Common myeloid progenitor, CD34-positive (primary cell): ENCODE measurements around the gene TMEM184B.

Source experiments
- CTCF ChIA-PET: fragments of 350-600 bp; sonication (Branson Sonifier 250); formaldehyde crosslinking; loops from one replicate; lab custom pipeline; 2021; ENCODE audit warnings: antibody characterized with exemption; lab: Charles Lee
- POLR2A ChIA-PET: fragments of 350-600 bp; sonication (Branson Sonifier 250); formaldehyde crosslinking; loops from one replicate; lab custom pipeline; 2021; ENCODE audit warnings: antibody characterized with exemption; lab: Charles Lee
- DNase-seq, 3 donors: peaks; one replicate each; pipeline versions ENCODE4 v3.0.0 to v3.0.0-alpha.2; 2013
- H3K27ac ChIP-seq, 2 experiments: 1 replicate in 1 of 2; 2 replicates in 1 of 2; pipeline ENCODE4 v1.7.0; 2013; ENCODE audit warnings: inconsistent platforms in 2 of 2, low read length in 2 of 2, mild to moderate bottlenecking in 2 of 2, low read depth in 1 of 2, moderate library complexity in 1 of 2; ENCODE audit not compliant: severe bottlenecking in 2 of 2, insufficient read depth in 1 of 2, poor library complexity in 1 of 2
- H3K27me3 ChIP-seq, 5 experiments: replicated peaks in 2 of 5; 1 replicate in 3 of 5; 2 replicates in 2 of 5; pipeline versions ENCODE4 v1.6.1 to v1.7.0; 2013; ENCODE audit warnings: low read length in 4 of 5, mild to moderate bottlenecking in 2 of 5, moderate library complexity in 2 of 5, inconsistent platforms in 1 of 5; ENCODE audit not compliant: insufficient read depth in 5 of 5, control insufficient read depth in 4 of 5
- H3K36me3 ChIP-seq, 4 experiments: 1 replicate in 2 of 4; 2 replicates in 2 of 4; pipeline versions ENCODE4 v1.6.1 to v1.7.0; 2013; ENCODE audit warnings: low read length in 3 of 4, control low read depth in 1 of 4, mild to moderate bottlenecking in 1 of 4; ENCODE audit not compliant: control insufficient read depth in 4 of 4, insufficient read depth in 4 of 4
- H3K4me1 ChIP-seq, 4 experiments: 1 replicate in 3 of 4; 2 replicates in 1 of 4; pipeline versions ENCODE4 v1.6.1 to v1.7.1; 2013; ENCODE audit warnings: low read length in 3 of 4, mild to moderate bottlenecking in 3 of 4, control low read depth in 1 of 4, inconsistent platforms in 1 of 4, moderate library complexity in 1 of 4; ENCODE audit not compliant: control insufficient read depth in 4 of 4, insufficient read depth in 4 of 4; ENCODE audit errors: control extremely low read depth in 1 of 4
- H3K4me3 ChIP-seq, 7 experiments: 1 replicate in 4 of 7; 2 replicates in 3 of 7; pipeline versions ENCODE4 v1.5.1 to v1.7.0; 2013; ENCODE audit warnings: mild to moderate bottlenecking in 7 of 7, low read length in 6 of 7, moderate library complexity in 6 of 7, inconsistent platforms in 2 of 7, low read depth in 2 of 7, control low read depth in 1 of 7; ENCODE audit not compliant: insufficient read depth in 4 of 7, control insufficient read depth in 1 of 7; ENCODE audit errors: extremely low read depth in 1 of 7
- H3K9me3 ChIP-seq, 5 experiments: 1 replicate in 4 of 5; 2 replicates in 1 of 5; pipeline versions ENCODE4 v1.6.1 to v1.7.1; 2013; ENCODE audit warnings: low read length in 4 of 5, mild to moderate bottlenecking in 2 of 5, inconsistent platforms in 1 of 5, low read depth in 1 of 5, moderate library complexity in 1 of 5; ENCODE audit not compliant: control insufficient read depth in 4 of 5, insufficient read depth in 2 of 5; ENCODE audit errors: control extremely low read depth in 1 of 5
- WGBS: methylation state at CpG from one replicate; pipeline ENCODE4 v1.1.5; 2013; ENCODE audit not compliant: insufficient coverage; 5-methylcytosine and 5-hydroxymethylcytosine counted together

TMEM184B gene

GRCh38 chr22:38259370-38259769 lies 13.4 kb downstream of the TMEM184B start:
- no peak overlapping the region for H3K4me3 ChIP-seq
- POLR2A ChIA-PET: no interaction called here
- H3K4me1 ChIP-seq: peaks cover 0 to 10% (median 3%) of the 10 kb centered on the region in 4 experiments
- 69% methylated on average over 8 of the region's 8 CpGs for WGBS
- CTCF ChIA-PET: no interaction called here
- no peak overlapping the region for H3K27ac ChIP-seq
- H3K9me3 ChIP-seq: no peaks in the 10 kb centered on the region
- peaks cover 0 to under 1% (median 0%) of the 10 kb centered on the region in 4 experiments for H3K36me3 ChIP-seq
- no peaks in the 10 kb centered on the region for H3K27me3 ChIP-seq
- DNase-seq: no peak

- WGBS: 91% methylated on average over 8 of the region's 8 CpGs
- H3K27ac ChIP-seq: no peak overlapping the region
- no peaks in the 10 kb centered on the region for H3K9me3 ChIP-seq
- H3K4me1 ChIP-seq: peaks cover 0 to 10% (median 3%) of the 10 kb centered on the region in 4 experiments
- no peak for DNase-seq
- ChIA-PET CTCF (no interaction called here), POLR2A (no interaction called here)
- H3K27me3 ChIP-seq: no peaks in the 10 kb centered on the region
- H3K4me3 ChIP-seq: no peak overlapping the region
- no peaks in the 10 kb centered on the region for H3K36me3 ChIP-seq
Measured at GRCh38 chr22:38258895-38259294, 13.9 kb downstream of the TMEM184B start.

- POLR2A ChIA-PET: no interaction called here
- Histone ChIP-seq H3K4me1 (peaks cover 0 to 10% (median 3%) of the 10 kb centered on the region in 4 experiments), H3K9me3 (no peaks in the 10 kb centered on the region), H3K27ac (no peak overlapping the region), H3K27me3 (no peaks in the 10 kb centered on the region), H3K4me3 (no peak overlapping the region), H3K36me3 (no peaks in the 10 kb centered on the region)
- 80% methylated on average over 1 of the region's 4 CpGs for WGBS
- CTCF ChIA-PET: interaction anchor here (0.6 to 0.9 kb wide), 3 partner anchors 8 to 157 kb away, joined by 3 read pairs; no protein-coding TSS in a partner anchor
- DNase-seq: no peak
Measured at GRCh38 chr22:38257650-38258250, 15.1 kb downstream of the TMEM184B start.

DNA sequence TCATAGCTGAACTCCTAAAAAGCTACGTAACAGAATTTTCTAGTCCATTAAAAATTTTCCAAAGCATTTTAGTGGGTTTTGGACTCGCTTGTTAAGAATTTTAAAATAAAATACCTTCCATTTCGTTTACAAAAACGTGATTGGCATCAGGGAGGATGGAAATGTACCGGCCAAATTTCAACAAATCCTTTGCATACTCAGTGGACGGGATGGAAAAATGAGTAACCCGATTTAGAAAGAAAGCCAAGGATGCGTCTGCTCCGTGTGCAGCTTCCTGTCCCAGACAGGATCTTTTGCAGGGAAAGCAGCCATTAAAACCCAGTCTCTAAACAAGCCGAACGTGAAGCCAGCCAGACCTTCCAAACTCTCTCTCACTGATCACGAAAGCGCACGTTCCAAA lies 15.6 kb downstream of the TMEM184B start:
- POLR2A ChIA-PET: no interaction called here
- 98% methylated on average over 11 of the region's 14 CpGs for WGBS

DNA sequence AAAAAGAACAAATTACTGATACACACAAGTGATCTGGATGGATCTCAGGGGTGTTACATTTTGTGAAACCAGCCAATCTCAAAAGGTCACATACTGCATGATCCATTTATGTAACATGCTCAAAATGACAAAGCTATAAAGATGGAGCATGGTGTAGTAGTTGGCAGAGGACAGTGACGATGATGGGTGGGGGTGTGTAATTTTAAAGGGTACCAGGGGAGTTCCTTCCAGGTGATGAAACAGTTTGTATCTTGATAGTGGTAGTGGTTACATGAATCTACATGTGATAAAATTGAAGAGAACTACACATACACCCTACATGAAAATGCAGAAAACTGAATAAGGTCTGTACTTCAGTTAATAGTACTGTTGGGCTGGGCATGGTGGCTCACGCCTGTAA lies 17.1 kb downstream of the TMEM184B start:
- peaks cover 2 to 10% (median 3%) of the 10 kb centered on the region in 4 experiments for H3K4me1 ChIP-seq
- no peak overlapping the region for H3K27ac ChIP-seq
- H3K27me3 ChIP-seq: no peaks in the 10 kb centered on the region
- no peak overlapping the region for H3K4me3 ChIP-seq
- no peak for DNase-seq
- ChIA-PET CTCF (no interaction called here), POLR2A (no interaction called here)
- no peaks in the 10 kb centered on the region for H3K36me3 ChIP-seq
- H3K9me3 ChIP-seq: no peaks in the 10 kb centered on the region
- 100% methylated on average over 1 of the region's 2 CpGs for WGBS

More for the DNA sequence above, 15.6 kb downstream of the TMEM184B start:
- no peaks in the 10 kb centered on the region for H3K36me3 ChIP-seq
- no peaks in the 10 kb centered on the region for H3K27me3 ChIP-seq
- no peak overlapping the region for H3K27ac ChIP-seq
- H3K4me3 ChIP-seq: no peak overlapping the region
- DNase-seq: no peak
- H3K4me1 ChIP-seq: peaks cover 0 to 10% (median 3%) of the 10 kb centered on the region in 4 experiments
- no peaks in the 10 kb centered on the region for H3K9me3 ChIP-seq
- CTCF ChIA-PET: interaction anchor here (0.8 to 0.9 kb wide), 3 partner anchors 9 to 36 kb away, joined by 3 to 4 read pairs (median 3); no protein-coding TSS in a partner anchor

- H3K36me3 ChIP-seq: peaks cover under 1 to 17% (median 11%) of the 10 kb centered on the region in 4 experiments
Measured at GRCh38 chr22:38251341-38251692, 21.5 kb downstream of the TMEM184B start.

GRCh38 chr22:38250643-38251340 lies 22.0 kb downstream of the TMEM184B start:
- Histone ChIP-seq H3K4me3 (no peak overlapping the region), H3K36me3 (peaks cover 2 to 22% (median 13%) of the 10 kb centered on the region in 4 experiments), H3K27me3 (no peaks in the 10 kb centered on the region), H3K9me3 (peaks cover 0 to 4% (median 0%) of the 10 kb centered on the region in 5 experiments), H3K4me1 (peaks cover 0 to 2% (median 0%) of the 10 kb centered on the region in 4 experiments), H3K27ac (no peak overlapping the region)
- ChIA-PET CTCF (interaction anchor here (0.8 kb wide), 1 partner anchor 21 kb away, joined by 3 read pairs; no protein-coding TSS in a partner anchor), POLR2A (no interaction called here)
- DNase-seq: no peak
- WGBS: 91% methylated on average over 10 of the region's 13 CpGs

More at GRCh38 chr22:38251341-38251692, 21.5 kb downstream of the TMEM184B start:
- H3K4me3 ChIP-seq: no peak overlapping the region
- DNase-seq: no peak
- ChIA-PET CTCF (interaction anchor here (0.8 kb wide), 1 partner anchor 21 kb away, joined by 3 read pairs; no protein-coding TSS in a partner anchor), POLR2A (no interaction called here)
- 98% methylated on average over 5 of the region's 7 CpGs for WGBS
- H3K27me3 ChIP-seq: no peaks in the 10 kb centered on the region
- H3K27ac ChIP-seq: no peak overlapping the region
- H3K4me1 ChIP-seq: peaks cover 0 to 2% (median 0%) of the 10 kb centered on the region in 4 experiments
- H3K9me3 ChIP-seq: peaks cover 0 to 4% (median 0%) of the 10 kb centered on the region in 5 experiments
